HepG2 (cell line): ENCODE measurements around the gene DDX17. TPM values are rescaled to one million over a fixed set of nuclear protein-coding genes. Genes with fewer than 3 reads are reported as not detected.
A peak's percentile ranks its signal among the peaks of the same experiment; 100 is the strongest.

Experiments
- AHDC1 ChIP-seq: sonication (generic); formaldehyde crosslinking; IDR thresholded peaks from 2 replicates; pipeline ENCODE4 v1.5.1; 2020; ENCODE audit warnings: mild to moderate bottlenecking, missing genetic modification reagents, borderline replicate concordance
- ARNT2 ChIP-seq: sonication (generic); formaldehyde crosslinking; IDR thresholded peaks from 2 replicates; pipeline ENCODE4 v1.8.0; 2022; ENCODE audit warnings: mild to moderate bottlenecking, low read depth, missing genetic modification reagents, moderate library complexity
- ATRX ChIP-seq: sonication (generic); formaldehyde crosslinking; IDR thresholded peaks from 2 replicates; pipeline ENCODE4 v1.4.0; 2020; ENCODE audit warnings: missing genetic modification reagents, borderline replicate concordance
- HDAC2 ChIP-seq: sonication (generic); formaldehyde crosslinking; IDR thresholded peaks from 2 replicates; pipeline ENCODE4 v1.4.0; 2020; ENCODE audit warnings: missing genetic modification reagents
- IKZF4 ChIP-seq: sonication (generic); formaldehyde crosslinking; IDR thresholded peaks from 2 replicates; pipeline ENCODE4 v1.5.1; 2020; ENCODE audit warnings: borderline replicate concordance, mild to moderate bottlenecking, low read depth, missing genetic modification reagents; ENCODE audit errors: not compliant biosample characterization
- MAF1 ChIP-seq: sonication (generic); formaldehyde crosslinking; IDR thresholded peaks from 2 replicates; pipeline ENCODE4 v1.5.0; 2020; ENCODE audit warnings: missing genetic modification reagents, borderline replicate concordance
- MBNL3 ChIP-seq: fragments of 250-450 bp; sonication (Bioruptor Pico); conservative IDR thresholded peaks from 2 replicates; pipeline ENCODE4 v1.8.0; 2022; ENCODE audit warnings: mild to moderate bottlenecking, inconsistent platforms
- NFAT5 ChIP-seq: sonication (generic); formaldehyde crosslinking; IDR thresholded peaks from 2 replicates; pipeline ENCODE4 v1.4.0; 2020; ENCODE audit warnings: missing genetic modification reagents
- PBX3 ChIP-seq: sonication (generic); formaldehyde crosslinking; IDR thresholded peaks from 2 replicates; pipeline ENCODE4 v1.8.1; 2023; ENCODE audit warnings: missing genetic modification reagents, inconsistent platforms, borderline replicate concordance
- RAD21 ChIP-seq: fragments of 450-650 bp; formaldehyde crosslinking; IDR thresholded peaks from 2 replicates; pipeline ENCODE4 v1.5.0; 2020; ENCODE audit warnings: mild to moderate bottlenecking
- ZBTB20 ChIP-seq: sonication (generic); formaldehyde crosslinking; IDR thresholded peaks from 2 replicates; pipeline ENCODE4 v1.8.1; 2023; ENCODE audit warnings: missing genetic modification reagents, low read depth, mild to moderate bottlenecking, borderline replicate concordance
- ZNF256 ChIP-seq: sonication (generic); formaldehyde crosslinking; conservative IDR thresholded peaks from 2 replicates; pipeline ENCODE4 v1.4.0; 2020; ENCODE audit warnings: missing genetic modification reagents
- ZNF264 ChIP-seq: sonication (generic); formaldehyde crosslinking; IDR thresholded peaks from 2 replicates; pipeline ENCODE4 v1.4.0; 2020; ENCODE audit warnings: missing genetic modification reagents
- ZNF33B ChIP-seq: sonication (generic); formaldehyde crosslinking; IDR thresholded peaks from 2 replicates; pipeline ENCODE4 v1.5.1; 2020; ENCODE audit warnings: mild to moderate bottlenecking, missing genetic modification reagents
- ZNF558 ChIP-seq: sonication (generic); formaldehyde crosslinking; IDR thresholded peaks from 2 replicates; pipeline ENCODE4 v1.9.0; 2022; ENCODE audit warnings: mild to moderate bottlenecking, missing genetic modification reagents, borderline replicate concordance
- ZNF768 ChIP-seq: sonication (generic); formaldehyde crosslinking; IDR thresholded peaks from 2 replicates; pipeline ENCODE4 v1.4.0; 2020; ENCODE audit warnings: missing genetic modification reagents
- ZNF772 ChIP-seq: sonication (generic); formaldehyde crosslinking; IDR thresholded peaks from 2 replicates; pipeline ENCODE4 v1.5.0; 2020; ENCODE audit warnings: mild to moderate bottlenecking, missing genetic modification reagents
- polyA plus RNA-seq, 8 experiments: library from polyadenylated mRNA; depleted of rRNA in 3 of 8; stranded (reverse) in 7 of 8; unstranded in 1 of 8; fragments of >200 nt; fragmentation: Illumina TruSeq in 4 of 8; extraction: Trizol in 4 of 8; gene quantifications; 2 replicates each; pipeline versions ENCODE4 v1.2.1 to v1.2.3, GENCODE V29; 2011 to 2016; ENCODE audit warnings: low read depth in 4 of 8, missing spikeins in 1 of 8, mixed read lengths in 1 of 8; ENCODE audit not compliant: insufficient read depth in 1 of 8
- total RNA-seq, 5 experiments: library from RNA; depleted of rRNA; stranded (reverse); fragments of >200 nt; fragmentation: Illumina TruSeq; extraction: Trizol; gene quantifications; 2 replicates each; pipeline ENCODE4 v1.2.3, GENCODE V29; 2016; ENCODE audit warnings: low read depth in 1 of 5

Gene DDX17
- total and polyA plus RNA-seq, 2 of the 13 experiments (the other 11 are each of a cell fraction or from before 2014, with no cell fraction given) = 238 to 344 TPM

GRCh38 chr22:38462960-38463784 is 42.9 kb downstream of the DDX17 start (continued):
- TF ChIP-seq MAF1 (CRISPR knock-in tag) (0 out of 2 replicates have a peak, but pooled peaks have one; percentile 21), RAD21 (CRISPR knock-in tag) (no peak), ATRX (CRISPR knock-in tag) (no peak), AHDC1 (CRISPR knock-in tag) (no peak), PBX3 (no peak), HDAC2 (CRISPR knock-in tag) (peak; percentile 44), IKZF4 (CRISPR knock-in tag) (no peak), ARNT2 (CRISPR knock-in tag) (0 out of 2 replicates have a peak, but pooled peaks have one; percentile 17), ZNF256 (CRISPR knock-in tag) (no peak), ZNF772 (CRISPR knock-in tag) (0 out of 2 replicates have a peak, but pooled peaks have one; percentile 32), ZBTB20 (CRISPR knock-in tag) (no peak), ZNF264 (CRISPR knock-in tag) (no peak), NFAT5 (CRISPR knock-in tag) (no peak), ZNF558 (CRISPR knock-in tag) (no peak), ZNF768 (no peak), ZNF33B (no peak), MBNL3 (CRISPR knock-in tag) (no peak)
